GM19463 (cell line): ENCODE data around the gene RASD2.

Source experiments
- ATAC-seq: cut with Tn5 transposase; IDR thresholded peaks from one replicate; pipeline ENCODE4 v1.9.1; 2021; ENCODE audit warnings: mild to moderate bottlenecking, moderate library complexity; ENCODE audit not compliant: unreplicated experiment

The RASD2 gene

GRCh38 chr22:35581023-35581413 lies 40.4 kb downstream of the RASD2 start:
- no peak for ATAC-seq

- no peak for ATAC-seq
Measured at GRCh38 chr22:35582218-35582860, 41.7 kb downstream of the RASD2 start.

- ATAC-seq = no peak
Measured at GRCh38 chr22:35582861-35583670, 42.4 kb downstream of the RASD2 start.

- no peak for ATAC-seq
Measured at GRCh38 chr22:35586771-35587170, 46.1 kb downstream of the RASD2 start.

GRCh38 chr22:35587447-35587870 lies 46.8 kb downstream of the RASD2 start:
- ATAC-seq = no peak

- ATAC-seq = no peak
Measured at GRCh38 chr22:35587896-35588295, 47.3 kb downstream of the RASD2 start.

- ATAC-seq = no peak
Measured at GRCh38 chr22:35589071-35589755, 48.6 kb downstream of the RASD2 start.

- ATAC-seq = no peak
Measured at GRCh38 chr22:35589756-35590093, 49.1 kb downstream of the RASD2 start.

GRCh38 chr22:35590634-35591295 lies 50.1 kb downstream of the RASD2 start:
- no peak for ATAC-seq

GRCh38 chr22:35591714-35592417 lies 51.2 kb downstream of the RASD2 start:
- no peak for ATAC-seq

- no peak for ATAC-seq
Measured at GRCh38 chr22:35592418-35592967, 51.9 kb downstream of the RASD2 start.

- ATAC-seq = no peak
Measured at GRCh38 chr22:35593071-35593890, 52.6 kb downstream of the RASD2 start.

GRCh38 chr22:35593891-35594470 lies 53.4 kb downstream of the RASD2 start:
- ATAC-seq = no peak

GRCh38 chr22:35594686-35595085 lies 54.1 kb downstream of the RASD2 start:
- no peak for ATAC-seq

- no peak for ATAC-seq
Measured at GRCh38 chr22:35596821-35597220, 56.2 kb downstream of the RASD2 start.

GRCh38 chr22:35597692-35598395 lies 57.2 kb downstream of the RASD2 start:
- no peak for ATAC-seq

GRCh38 chr22:35598396-35598710 lies 57.7 kb downstream of the RASD2 start:
- no peak for ATAC-seq

GRCh38 chr22:35599364-35599763 lies 58.7 kb downstream of the RASD2 start:
- no peak for ATAC-seq

- no peak for ATAC-seq
Measured at GRCh38 chr22:35600476-35600875, 59.8 kb downstream of the RASD2 start.
